Liver (tissue), 3 donors: ENCODE results near the gene SLMAP.

Experiments used
- EGR1 ChIP-seq, 2 donors: IDR thresholded peaks; 2 replicates each; pipeline ENCODE4 v1.6.1; 2016 to 2018; ENCODE audit warnings: antibody characterized with exemption in 2 of 2, low read depth in 2 of 2
- FOXA1 ChIP-seq: IDR thresholded peaks from 2 replicates; pipeline ENCODE4 v1.6.1; 2016; ENCODE audit warnings: antibody characterized with exemption
- JUND ChIP-seq, 2 donors: IDR thresholded peaks; 2 replicates each; pipeline ENCODE4 v1.6.1; 2016; ENCODE audit warnings: antibody characterized with exemption in 2 of 2
- RAD21 ChIP-seq, 2 donors: IDR thresholded peaks; 2 replicates each; pipeline ENCODE4 v1.6.1; 2016; ENCODE audit warnings: antibody characterized with exemption in 2 of 2, mild to moderate bottlenecking in 2 of 2
- RXRA ChIP-seq, 2 donors: IDR thresholded peaks; 2 replicates each; pipeline ENCODE4 v1.6.1; 2017 to 2018; ENCODE audit warnings: antibody characterized with exemption in 2 of 2, mild to moderate bottlenecking in 1 of 2
- YY1 ChIP-seq: IDR thresholded peaks from 2 replicates; pipeline ENCODE4 v1.6.1; 2016; ENCODE audit warnings: antibody characterized with exemption, mild to moderate bottlenecking
- TF ChIP-seq, protein P1 (sequence below): fragments of 150-350 bp; IDR thresholded peaks from 2 replicates; pipeline ENCODE4 v1.5.1; 2017; ENCODE audit warnings: improper control_type of control experiment, low read depth, low read length; ENCODE audit not compliant: missing input control
- TF ChIP-seq, protein P2 (sequence below): IDR thresholded peaks from 2 replicates; pipeline ENCODE4 v1.6.1; 2016; ENCODE audit warnings: antibody characterized with exemption
- TF ChIP-seq, protein P3 (sequence below): IDR thresholded peaks from 2 replicates; pipeline ENCODE4 v1.6.1; 2016; ENCODE audit warnings: antibody characterized with exemption, mild to moderate bottlenecking
- donor health status: healthy.
- donor health status: healthy.

DNA sequence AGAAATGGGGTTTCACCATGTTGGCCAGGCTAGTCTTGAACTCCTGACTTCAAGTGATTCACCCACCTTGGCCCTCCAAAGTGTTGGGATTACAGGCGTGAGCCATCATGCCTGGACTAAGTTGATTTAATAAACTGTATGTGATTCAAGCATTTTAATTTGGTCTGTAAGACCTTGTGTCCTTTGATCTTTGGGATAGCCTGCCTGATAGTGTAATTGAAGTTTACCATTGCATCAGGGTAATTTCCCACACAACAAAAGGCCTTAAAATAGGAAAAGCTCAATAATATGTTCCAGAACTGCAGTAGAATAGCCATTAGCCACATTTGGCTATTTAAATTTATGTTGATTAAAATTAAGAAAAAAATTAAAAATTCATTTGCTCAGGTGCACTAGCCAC is 38.0 kb upstream of the SLMAP start:
- TF ChIP-seq, protein P1, sequence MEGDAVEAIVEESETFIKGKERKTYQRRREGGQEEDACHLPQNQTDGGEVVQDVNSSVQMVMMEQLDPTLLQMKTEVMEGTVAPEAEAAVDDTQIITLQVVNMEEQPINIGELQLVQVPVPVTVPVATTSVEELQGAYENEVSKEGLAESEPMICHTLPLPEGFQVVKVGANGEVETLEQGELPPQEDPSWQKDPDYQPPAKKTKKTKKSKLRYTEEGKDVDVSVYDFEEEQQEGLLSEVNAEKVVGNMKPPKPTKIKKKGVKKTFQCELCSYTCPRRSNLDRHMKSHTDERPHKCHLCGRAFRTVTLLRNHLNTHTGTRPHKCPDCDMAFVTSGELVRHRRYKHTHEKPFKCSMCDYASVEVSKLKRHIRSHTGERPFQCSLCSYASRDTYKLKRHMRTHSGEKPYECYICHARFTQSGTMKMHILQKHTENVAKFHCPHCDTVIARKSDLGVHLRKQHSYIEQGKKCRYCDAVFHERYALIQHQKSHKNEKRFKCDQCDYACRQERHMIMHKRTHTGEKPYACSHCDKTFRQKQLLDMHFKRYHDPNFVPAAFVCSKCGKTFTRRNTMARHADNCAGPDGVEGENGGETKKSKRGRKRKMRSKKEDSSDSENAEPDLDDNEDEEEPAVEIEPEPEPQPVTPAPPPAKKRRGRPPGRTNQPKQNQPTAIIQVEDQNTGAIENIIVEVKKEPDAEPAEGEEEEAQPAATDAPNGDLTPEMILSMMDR = no peak
- no peak for TF ChIP-seq YY1
- TF ChIP-seq JUND (IDR thresholded peaks at IDR 0.05) = no peak
- TF ChIP-seq EGR1 (IDR thresholded peaks at IDR 0.05; ENCODE audit: low read depth in 2 of 2) = no peak
- no peak for TF ChIP-seq RAD21 (IDR thresholded peaks at IDR 0.05)
- TF ChIP-seq, protein P2, sequence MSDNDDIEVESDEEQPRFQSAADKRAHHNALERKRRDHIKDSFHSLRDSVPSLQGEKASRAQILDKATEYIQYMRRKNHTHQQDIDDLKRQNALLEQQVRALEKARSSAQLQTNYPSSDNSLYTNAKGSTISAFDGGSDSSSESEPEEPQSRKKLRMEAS = no peak
- TF ChIP-seq, protein P3, sequence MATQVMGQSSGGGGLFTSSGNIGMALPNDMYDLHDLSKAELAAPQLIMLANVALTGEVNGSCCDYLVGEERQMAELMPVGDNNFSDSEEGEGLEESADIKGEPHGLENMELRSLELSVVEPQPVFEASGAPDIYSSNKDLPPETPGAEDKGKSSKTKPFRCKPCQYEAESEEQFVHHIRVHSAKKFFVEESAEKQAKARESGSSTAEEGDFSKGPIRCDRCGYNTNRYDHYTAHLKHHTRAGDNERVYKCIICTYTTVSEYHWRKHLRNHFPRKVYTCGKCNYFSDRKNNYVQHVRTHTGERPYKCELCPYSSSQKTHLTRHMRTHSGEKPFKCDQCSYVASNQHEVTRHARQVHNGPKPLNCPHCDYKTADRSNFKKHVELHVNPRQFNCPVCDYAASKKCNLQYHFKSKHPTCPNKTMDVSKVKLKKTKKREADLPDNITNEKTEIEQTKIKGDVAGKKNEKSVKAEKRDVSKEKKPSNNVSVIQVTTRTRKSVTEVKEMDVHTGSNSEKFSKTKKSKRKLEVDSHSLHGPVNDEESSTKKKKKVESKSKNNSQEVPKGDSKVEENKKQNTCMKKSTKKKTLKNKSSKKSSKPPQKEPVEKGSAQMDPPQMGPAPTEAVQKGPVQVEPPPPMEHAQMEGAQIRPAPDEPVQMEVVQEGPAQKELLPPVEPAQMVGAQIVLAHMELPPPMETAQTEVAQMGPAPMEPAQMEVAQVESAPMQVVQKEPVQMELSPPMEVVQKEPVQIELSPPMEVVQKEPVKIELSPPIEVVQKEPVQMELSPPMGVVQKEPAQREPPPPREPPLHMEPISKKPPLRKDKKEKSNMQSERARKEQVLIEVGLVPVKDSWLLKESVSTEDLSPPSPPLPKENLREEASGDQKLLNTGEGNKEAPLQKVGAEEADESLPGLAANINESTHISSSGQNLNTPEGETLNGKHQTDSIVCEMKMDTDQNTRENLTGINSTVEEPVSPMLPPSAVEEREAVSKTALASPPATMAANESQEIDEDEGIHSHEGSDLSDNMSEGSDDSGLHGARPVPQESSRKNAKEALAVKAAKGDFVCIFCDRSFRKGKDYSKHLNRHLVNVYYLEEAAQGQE = no peak
- TF ChIP-seq RXRA (IDR thresholded peaks at IDR 0.05) = no peak
- no peak for TF ChIP-seq FOXA1
